Measurements from ENCODE around the gene HOXA10. TPM values are rescaled to one million over a fixed set of nuclear protein-coding genes. Genes with fewer than 3 reads are reported as not detected.

HOXA10 gene
- total RNA-seq, 1 experiment from 2014 or later = not detected

- Mint-ChIP-seq H3K4me3 (no peak overlapping the region; a peak in 1 of 5 replicates), H3K36me3 (ENCODE audit: insufficient read depth in 1 of 3, low read depth in 3 of 3) (peaks cover 0 to 5% (median 0%) of the 10 kb centered on the region in 3 experiments; a peak in 1 of 7 replicates), H3K4me1 (peaks cover 0 to 15% of the 10 kb centered on the region in 2 experiments; a peak in 1 of 4 replicates), H3K27me3 (ENCODE audit: low read depth) (peaks cover 100% of the 10 kb centered on the region), H3K9me3 (peaks cover 9 to 13% of the 10 kb centered on the region in 2 experiments; a peak in 4 of 5 replicates), H3K27ac (no peak overlapping the region)
- no peaks in the 10 kb centered on the region for H3K79me1 ChIP-seq (ENCODE audit: insufficient read depth, low read depth, low read length, poor library complexity, severe bottlenecking)
- H4K8ac ChIP-seq (replicated peaks; ENCODE audit: insufficient read length, low read depth, low read length) = no peak overlapping the region
- H2BK5ac ChIP-seq (ENCODE audit: insufficient read length, low read length) = no peak overlapping the region
- TF ChIP-seq CTCF (conservative IDR thresholded peaks at IDR 0.05) = no peak
- H2BK12ac ChIP-seq (ENCODE audit: insufficient read length, low read depth, low read length) = no peak overlapping the region
- no peak overlapping the region for H3K14ac ChIP-seq (ENCODE audit: insufficient read depth, low read length)
- H3K4ac ChIP-seq (ENCODE audit: low read depth, low read length) = no peak overlapping the region
- no peak overlapping the region for H4K5ac ChIP-seq (ENCODE audit: insufficient read length, low read depth, low read length)
- no peak overlapping the region for H2AK5ac ChIP-seq (ENCODE audit: insufficient read length, low read length)
- no peaks in the 10 kb centered on the region for H3K9me3 ChIP-seq (ENCODE audit: control insufficient read depth, low read depth, low read length)
- no peak overlapping the region for H3K4me2 ChIP-seq (ENCODE audit: insufficient read depth, insufficient read length, low read length)
- H3K79me2 ChIP-seq (ENCODE audit: insufficient read depth, low read length) = no peaks in the 10 kb centered on the region
- H4K91ac ChIP-seq (ENCODE audit: insufficient read length, low read depth, low read length) = no peak overlapping the region
- H2BK20ac ChIP-seq (ENCODE audit: low read depth, low read length, poor library complexity, severe bottlenecking) = no peak overlapping the region
- no peak overlapping the region for H3K27ac ChIP-seq (ENCODE audit: insufficient read length, low read depth, low read length)
- no peak overlapping the region for H3K9ac ChIP-seq (ENCODE audit: extremely low read depth, insufficient read length, low read length)
- no CpG with 5 or more reads among the region's 42 CpGs for WGBS (ENCODE audit: extremely low coverage, insufficient read length, low lambda C conversion rate)
- peaks cover 2% of the 10 kb centered on the region for H4K20me1 ChIP-seq (ENCODE audit: control insufficient read depth, insufficient read depth, insufficient read length)
- H3K23ac ChIP-seq (ENCODE audit: insufficient read length, low read depth, low read length) = no peak overlapping the region
- H2AFZ ChIP-seq (ENCODE audit: low read length) = no peak overlapping the region
- H3K4me1 ChIP-seq (ENCODE audit: insufficient read depth, low read length) = no peaks in the 10 kb centered on the region
- H3K23me2 ChIP-seq (ENCODE audit: insufficient read length, low read depth, low read length, poor library complexity, severe bottlenecking) = no peaks in the 10 kb centered on the region
- no peak overlapping the region for H3K18ac ChIP-seq (ENCODE audit: insufficient read length, low read depth, low read length)
- no peak overlapping the region for H3T11ph ChIP-seq (ENCODE audit: low read length)
- no peak overlapping the region for H3K56ac ChIP-seq (ENCODE audit: insufficient read length, low read depth, low read length)
- DNase-seq = no peak
- no peak overlapping the region for H2BK15ac ChIP-seq (ENCODE audit: low read depth, low read length)
- no peak overlapping the region for H2BK120ac ChIP-seq (ENCODE audit: low read depth, low read length, poor library complexity, severe bottlenecking)
- H3K27me3 ChIP-seq (ENCODE audit: insufficient read depth, low read length) = peaks cover 100% of the 10 kb centered on the region
Measured at GRCh38 chr7:27122077-27122910, 51.8 kb downstream of the HOXA10 start.
